GM21717 (cell line): Measurements from ENCODE around the gene KRTCAP2.
"Not testable (repeated sequence)": the region's sequence is repeated elsewhere in the genome, so short reads cannot be mapped to it uniquely, and the experiment has no call there.

Source experiments
- ATAC-seq: cut with Tn5 transposase; IDR thresholded peaks from one replicate; pipeline ENCODE4 v1.9.1; 2021; ENCODE audit warnings: mild to moderate bottlenecking, moderate library complexity; ENCODE audit not compliant: unreplicated experiment

The KRTCAP2 gene

DNA sequence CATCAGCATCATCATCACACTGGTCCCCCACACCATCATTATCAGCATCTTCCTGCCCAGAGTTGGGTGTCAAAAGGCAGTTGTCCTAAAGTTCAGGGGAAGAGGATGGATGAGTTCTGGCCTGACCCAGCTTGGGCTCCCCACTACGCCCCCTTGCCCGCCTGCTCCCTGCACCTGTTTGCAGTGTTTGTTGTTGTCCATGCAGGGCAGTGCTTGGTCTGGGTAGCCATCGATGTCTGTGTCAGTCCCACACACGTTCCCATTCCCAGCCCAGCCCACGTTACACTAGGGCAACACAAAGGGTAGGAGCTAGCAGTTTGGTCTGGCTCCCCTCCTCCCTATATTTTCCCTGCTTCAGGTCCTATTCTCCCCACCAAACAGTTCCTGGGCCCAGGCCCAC lies 27.8 kb upstream of the KRTCAP2 start:
- ATAC-seq = no peak

DNA sequence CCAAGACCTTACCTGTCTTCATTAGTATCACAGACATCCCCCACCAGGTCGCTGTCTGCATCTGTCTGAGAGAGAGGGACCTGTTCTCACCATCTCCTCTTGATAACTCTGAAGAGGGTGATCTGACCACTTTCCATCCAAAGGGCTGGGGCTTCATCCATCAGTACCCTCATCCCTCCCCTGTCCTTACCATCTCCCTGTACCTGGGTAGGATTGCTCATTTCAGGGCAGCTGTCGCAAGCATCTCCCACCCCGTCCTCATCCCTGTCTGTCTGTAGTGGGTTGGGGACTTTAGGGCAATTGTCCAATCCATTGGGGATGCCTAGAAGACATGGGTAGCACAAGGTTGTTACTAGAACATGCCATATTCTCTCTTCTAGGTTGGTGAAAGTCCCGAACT lies 26.7 kb upstream of the KRTCAP2 start:
- ATAC-seq = no peak

DNA sequence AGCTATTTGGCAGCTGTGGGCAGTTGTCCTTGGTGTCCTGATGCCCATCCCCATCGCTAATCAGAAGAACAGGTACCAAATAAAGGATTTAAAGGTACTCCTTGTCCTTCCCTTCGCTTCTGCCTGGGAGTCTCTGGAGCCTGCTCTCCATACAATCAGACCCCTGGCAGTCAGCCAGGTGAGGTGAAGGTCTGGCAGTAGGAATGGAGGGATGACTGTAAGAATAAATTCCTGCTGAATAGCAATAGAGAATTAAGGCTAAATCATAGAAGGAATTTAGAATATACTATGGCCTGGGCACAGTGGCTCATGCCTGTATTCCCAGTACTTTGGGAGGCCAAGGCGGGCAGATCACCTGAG lies 25.4 kb upstream of the KRTCAP2 start:
- ATAC-seq = no peak

DNA sequence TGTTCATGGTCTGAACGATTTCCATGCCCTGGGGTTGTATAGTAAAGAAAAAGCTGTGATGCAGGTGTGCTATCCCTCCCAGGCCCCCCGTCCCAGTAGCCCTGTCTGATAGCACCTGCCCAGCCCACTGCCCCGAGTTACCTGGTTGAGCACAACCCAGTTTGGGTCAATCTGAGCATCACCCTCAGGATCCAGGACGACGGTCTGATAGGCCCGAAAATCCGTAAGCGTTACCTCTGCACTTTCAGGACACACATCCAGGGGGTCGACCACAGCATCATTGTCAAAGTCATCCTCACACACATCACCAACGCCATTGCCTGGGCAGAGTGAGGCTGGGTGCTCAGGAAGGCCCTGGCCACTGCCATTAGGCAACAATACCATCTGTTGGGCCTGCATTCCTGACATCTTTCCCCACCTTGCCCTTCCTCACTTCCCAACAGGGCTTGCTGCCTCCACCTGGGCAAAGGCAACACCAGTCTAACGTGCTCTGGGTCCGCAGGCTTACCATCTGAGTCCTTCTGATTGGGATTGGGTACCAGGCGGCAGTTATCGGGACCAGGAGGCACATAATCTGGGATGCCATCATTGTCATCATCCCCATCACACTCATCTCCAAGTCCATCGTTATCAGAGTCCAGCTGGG lies 24.9 kb upstream of the KRTCAP2 start:
- no peak for ATAC-seq

DNA sequence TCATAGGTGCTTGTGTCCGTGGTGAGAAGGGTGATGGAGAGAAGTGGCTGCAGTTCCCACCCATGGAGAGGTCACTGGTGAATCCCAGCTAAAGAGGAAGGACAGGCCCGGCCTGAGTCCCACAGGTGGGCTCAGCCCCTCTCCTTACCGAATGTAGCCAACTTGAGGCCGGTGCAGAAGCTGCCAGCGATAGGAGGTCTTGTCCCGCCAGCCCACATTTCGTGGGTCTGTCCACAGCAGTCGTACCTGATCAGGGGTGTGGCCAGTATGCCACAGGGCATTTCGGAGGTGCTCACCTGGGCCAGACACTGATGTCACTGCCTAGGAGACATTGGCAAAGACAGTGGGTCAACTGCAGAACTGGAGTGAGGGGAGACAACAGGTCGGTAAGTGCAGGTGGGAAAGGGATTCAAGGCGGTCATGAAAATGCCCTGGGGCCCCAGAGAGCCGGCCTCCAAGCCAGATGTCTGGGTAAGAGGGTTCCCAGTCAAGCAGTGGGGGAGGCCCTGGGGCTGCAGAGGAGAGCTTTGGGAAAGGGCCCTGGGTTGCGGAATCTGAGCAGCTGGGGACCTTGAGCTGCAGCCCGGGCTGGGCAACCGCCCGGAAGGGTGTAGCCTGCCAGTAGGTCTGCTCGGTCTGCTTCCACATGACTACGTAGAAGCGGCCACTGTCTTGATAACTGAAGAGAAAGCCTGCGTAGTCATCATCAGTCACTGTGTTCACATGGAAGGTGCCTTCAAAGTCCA lies 24.0 kb upstream of the KRTCAP2 start:
- no peak for ATAC-seq

DNA sequence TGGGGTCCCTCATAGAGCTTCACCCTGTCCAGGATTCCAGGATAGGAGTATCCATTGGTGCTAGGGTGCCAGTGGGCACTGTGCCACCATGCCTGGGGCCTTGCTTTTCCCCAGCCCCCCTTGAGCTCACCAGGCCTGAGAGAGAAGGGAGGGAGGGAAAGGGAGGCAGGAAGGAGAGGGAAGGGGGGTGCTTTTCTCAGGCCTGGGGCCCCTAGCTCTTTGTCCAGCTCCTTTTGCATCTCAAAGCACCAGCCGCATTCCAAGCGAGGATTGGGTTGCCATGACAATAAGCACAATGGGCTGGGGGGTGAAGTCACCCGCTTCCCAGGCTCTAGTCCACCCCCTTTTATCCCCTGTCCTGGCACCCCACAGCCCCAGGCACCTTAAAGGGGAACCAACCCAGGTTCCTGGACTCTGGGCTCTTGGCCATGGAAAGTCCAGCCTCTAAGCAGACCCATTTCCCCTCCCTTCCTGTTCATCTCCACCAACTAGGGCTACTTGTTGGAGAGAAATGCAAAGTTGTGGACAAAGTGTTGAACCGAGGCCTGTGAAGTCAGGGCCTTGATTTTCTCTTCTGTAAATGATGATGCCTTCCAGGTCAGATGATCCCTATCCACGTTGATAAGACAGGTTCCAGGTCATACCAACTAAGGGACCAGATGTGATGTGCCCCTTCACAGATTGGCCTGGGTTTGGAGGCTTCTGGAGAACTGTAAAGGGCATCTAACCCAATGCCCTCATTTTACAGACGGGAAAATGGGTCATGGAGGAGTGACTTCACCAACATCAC lies 23.2 kb upstream of the KRTCAP2 start:
- no peak for ATAC-seq

DNA sequence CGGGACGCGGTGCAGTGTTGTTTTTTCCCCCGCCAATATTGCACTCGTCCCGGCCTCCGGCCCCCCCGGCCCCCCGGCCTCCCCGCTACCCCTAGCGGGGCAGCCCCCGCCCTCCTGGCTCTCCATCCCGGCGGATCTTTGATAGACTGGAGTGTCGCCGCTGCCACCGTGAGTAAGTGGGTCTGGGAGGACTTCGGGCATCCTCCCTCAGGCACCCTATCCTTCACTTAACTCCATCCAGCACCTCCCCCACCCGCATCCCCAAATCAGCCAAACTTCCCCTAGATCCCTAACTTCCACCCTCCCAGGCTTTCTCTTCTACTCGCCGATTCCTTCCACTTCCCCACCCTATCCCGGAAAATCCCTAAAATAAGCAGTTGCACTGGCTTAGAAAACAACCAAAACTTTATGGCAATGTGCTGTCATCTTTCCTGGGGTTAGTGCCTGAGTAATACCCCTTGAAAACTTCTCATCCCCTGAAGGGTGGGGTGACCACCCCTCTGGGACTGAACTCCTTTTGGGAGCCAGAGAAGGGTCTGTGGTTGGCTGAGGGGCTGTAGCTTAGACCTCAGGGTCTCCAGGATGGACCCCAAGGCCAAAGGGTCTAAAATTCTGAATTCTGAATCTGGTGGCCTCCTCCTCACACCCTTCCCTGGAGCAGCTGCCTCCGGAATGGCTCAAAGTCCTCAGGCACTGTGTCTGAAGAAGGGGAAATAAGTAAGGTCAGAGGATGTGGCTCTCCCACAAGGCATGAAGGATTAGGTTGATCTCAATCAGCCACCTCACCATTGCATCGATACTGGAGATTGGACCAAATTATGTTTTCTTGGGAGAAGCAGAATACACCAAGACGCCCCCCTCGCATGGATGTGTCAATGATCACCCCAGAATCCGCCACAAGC lies 22.3 kb upstream of the KRTCAP2 start:
- no peak for ATAC-seq

DNA sequence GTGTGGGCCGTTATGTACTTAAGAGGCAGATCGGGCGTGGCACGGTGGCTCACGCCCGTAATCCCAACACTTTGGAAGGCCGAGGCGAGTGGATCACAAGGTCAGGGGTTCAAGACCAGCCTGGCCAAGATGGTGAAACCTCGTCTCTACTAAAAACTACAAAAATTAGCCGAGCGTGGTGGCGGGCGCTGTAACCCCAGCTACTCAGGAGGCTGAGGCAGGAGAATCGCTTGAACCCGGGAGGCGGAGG lies 20.8 kb upstream of the KRTCAP2 start:
- not testable (repeated sequence) for ATAC-seq

DNA sequence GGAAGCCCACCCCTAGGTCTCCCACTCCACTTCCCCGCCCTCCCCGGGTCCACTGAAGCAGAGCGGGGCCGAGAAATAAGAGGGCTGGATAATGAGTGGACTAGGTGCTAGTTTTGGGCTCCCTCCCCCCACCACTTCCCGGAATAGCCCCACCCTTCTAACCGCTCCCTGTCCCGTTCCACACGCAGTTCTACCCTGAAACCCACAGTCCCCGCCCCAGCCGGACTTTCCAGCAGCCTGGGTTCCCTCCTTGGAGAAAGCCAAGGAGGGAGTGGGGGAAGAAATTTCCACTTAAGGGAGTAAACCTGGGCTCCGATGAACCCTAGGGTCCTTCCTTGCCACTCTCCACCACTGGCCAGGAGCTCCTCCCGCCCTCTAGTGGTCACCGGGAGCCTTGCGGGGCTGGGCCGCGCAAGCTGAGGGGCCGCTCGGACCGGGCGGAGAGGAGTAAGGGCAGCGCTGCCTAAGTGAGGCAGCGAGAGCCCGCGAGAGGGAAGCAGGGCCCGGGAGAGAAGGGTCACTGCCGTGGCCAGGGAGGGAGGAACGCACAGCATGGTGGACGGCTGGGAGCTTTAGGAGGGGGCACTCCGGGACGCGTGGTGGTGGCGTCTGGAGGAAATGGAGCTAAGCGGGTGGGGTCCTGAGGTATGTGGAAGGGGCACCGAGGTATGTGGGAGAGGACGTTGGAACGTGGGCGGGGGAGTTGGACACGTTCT lies 20.3 kb upstream of the KRTCAP2 start:
- ATAC-seq = peak; percentile 61

DNA sequence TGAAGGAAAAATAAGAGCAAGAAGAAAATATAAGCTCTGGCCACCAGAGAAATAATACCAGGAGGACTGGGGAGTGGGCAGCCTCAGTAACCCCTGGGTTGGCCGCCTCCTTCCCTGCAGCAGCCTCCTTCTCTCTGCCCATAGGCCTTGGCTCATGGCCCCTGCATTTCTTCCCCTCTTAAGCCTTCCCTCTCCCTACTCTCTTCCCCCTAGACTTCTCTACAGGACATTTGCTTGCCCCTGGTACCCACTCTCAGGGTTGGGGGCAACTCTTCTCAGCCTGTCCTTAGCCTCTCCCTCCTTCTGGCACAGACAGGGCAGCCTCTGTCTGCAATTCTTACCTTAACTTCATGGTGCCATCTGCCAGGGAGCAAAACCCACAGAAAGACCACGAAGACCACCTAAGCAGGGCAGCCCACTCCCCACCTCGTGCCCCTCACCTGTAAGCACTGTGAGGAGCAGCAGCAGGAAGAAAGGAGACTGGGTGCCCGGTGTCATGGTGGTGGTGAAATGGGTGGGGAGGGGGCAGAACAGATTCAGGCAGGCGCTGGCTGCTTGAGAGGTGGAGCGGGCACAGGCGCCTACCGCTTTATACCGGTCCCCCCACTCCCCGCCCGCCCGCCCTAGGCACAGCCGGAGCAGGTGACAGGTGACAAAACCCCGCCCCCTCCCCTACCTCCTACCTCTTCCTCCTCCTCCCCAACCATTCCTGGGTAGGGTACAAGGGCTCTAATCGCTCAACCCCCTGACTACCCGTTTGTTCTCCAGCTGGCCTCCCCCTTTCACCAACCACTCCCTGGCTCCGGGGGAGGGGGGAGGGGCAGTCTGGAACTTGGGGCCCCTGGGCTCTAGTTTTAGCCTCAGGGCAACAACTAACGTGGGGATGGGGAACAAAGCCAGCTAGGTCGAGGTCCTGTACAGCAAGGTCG lies 19.5 kb upstream of the KRTCAP2 start:
- ATAC-seq = no peak

DNA sequence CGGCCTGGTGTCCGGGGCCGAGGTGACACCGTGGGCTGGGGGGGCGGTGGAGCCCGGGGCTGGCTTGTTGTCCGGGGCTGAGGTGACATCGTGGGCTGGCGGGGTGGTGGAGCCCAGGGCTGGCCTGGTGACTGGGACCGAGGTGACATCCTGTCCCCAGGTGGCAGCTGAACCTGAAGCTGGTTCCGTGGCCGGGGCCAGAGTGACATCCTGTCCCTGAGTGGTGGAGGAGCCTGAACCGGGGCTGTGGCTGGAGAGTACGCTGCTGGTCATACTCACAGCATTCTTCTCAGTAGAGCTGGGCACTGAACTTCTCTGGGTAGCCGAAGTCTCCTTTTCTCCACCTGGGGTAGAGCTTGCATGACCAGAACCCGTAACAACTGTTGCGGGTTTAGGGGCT lies 18.8 kb upstream of the KRTCAP2 start:
- no peak for ATAC-seq

DNA sequence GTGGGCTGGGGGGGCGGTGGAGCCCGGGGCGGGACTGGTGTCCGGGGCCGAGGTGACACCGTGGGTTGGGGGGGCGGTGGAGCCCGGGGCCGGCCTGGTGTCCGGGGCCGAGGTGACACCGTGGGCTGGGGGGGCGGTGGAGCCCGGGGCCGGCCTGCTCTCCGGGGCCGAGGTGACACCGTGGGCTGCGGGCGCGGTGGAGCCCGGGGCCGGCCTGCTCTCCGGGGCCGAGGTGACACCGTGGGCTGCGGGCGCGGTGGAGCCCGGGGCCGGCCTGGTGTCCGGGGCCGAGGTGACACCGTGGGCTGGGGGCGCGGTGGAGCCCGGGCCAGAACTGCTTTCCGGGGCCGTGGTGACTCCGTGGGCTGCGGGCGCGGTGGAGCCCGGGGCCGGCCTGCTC lies 16.8 kb upstream of the KRTCAP2 start:
- not testable (repeated sequence) for ATAC-seq

DNA sequence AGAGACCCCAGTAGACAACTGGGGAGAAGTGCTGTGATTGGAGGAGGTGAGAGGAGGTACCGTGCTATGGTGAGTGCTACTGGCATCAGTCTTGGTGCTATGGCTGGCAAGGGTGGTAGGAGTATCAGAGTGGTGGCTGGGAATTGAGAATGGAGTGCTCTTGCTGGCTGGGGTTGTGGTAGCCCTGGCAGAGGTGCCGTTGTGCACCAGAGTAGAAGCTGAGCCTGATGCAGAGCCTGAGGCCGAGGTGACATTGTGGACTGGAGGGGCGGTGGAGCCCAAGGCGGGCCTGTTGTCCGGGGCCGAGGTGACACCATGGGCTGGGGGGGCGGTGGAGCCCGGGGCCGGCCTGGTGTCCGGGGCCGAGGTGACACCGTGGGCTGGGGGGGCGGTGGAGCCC lies 15.2 kb upstream of the KRTCAP2 start:
- ATAC-seq = no peak

DNA sequence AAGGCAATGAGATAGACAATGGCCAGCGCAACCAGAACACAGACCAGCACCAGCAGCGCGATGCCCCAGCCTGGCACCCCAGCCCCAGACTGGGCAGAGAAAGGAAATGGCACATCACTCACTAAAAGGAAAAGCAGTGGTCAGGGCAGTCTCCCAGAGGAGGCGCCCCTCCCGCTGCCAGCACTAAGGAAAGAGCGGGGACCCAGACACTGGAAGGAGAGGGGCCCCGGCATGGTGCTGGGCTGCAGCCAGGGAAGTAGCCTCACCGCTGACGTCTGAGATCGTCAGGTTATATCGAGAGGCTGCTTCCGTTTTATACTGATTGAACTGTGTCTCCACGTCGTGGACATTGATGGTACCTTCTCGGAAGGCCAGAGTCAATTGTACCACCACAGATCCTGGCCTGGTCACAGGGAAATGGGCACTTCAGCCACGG lies 14.4 kb upstream of the KRTCAP2 start:
- no peak for ATAC-seq

DNA sequence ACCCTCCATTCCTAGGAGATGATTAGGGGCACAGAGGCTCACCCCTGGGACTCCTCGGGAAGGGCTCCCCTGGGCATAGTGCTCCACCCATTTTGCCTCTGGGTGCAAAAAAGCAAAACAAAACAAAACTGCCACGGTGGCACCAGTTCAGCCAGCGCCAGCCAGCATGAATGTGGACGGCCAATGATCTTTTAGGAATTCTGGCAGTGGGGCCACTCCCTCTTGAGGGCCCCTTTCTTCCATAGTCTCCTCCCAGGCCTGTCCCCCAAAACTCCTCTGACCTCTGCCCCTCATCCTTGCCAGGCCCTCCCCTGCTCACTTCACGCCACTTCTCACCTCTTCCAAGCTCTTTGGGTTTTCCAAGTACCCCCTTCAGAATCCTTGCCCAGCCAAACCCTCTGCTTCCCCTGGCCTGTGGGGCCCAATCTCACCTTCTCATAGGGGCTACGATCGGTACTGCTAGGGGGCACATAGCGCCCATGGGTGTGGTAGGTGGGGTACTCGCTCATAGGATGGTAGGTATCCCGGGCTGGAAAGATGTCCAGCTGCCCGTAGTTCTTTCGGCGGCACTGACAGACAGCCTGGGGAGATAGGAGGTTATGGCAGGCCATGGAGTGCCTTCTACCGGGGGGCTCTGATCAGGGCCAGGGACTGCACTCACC lies 13.8 kb upstream of the KRTCAP2 start:
- no peak for ATAC-seq

DNA sequence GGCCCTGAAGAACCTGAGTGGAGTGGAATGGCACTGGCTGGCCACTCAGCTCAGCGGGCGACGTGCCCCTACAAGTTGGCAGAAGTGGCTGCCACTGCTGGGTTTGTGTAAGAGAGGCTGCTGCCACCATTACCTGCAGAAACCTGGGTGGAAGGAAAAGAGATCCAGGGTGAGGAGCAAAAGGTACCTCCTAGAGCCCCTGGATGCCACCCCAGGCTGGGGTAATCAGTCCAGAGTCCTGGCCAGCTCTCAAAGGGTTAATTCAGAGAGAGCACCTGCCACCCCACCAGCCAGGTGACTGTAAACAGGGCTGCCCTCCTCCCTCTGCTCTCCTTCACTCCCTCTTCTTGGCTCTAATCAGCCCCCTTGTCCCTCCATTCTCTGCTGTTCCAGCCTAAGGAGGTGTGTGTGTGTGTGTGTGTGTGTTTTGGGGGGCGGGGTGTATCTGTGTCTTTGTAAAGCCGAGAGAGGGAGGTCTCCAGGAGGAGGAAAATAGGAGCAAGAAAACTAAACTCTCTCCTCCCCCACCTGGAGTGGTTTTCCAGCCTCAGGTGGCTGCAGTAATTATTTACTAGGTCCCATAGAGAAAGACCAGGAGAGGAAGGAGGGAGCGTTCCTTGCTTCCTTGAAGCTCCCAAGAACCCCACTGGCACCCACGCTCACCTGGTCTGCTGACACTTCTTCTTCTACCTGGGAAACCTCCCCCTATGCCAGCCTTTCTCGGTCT lies 13.1 kb upstream of the KRTCAP2 start:
- ATAC-seq = no peak

DNA sequence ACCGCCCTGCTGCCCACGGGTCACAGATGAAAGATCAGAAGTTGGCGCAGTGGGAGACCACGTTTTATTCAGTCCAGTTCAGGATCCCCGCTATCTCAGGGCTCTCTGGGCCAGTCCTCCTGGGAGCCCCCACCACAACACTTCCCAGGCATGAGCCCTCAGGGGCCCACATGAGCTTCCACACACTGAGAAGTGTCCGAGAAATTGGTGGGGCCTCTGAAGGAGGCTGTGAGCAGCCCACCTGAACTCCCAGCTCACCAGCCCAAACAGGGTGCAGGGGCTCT lies 12.6 kb upstream of the KRTCAP2 start:
- no peak for ATAC-seq
